Measurements from ENCODE around the gene C9orf43.

DNA sequence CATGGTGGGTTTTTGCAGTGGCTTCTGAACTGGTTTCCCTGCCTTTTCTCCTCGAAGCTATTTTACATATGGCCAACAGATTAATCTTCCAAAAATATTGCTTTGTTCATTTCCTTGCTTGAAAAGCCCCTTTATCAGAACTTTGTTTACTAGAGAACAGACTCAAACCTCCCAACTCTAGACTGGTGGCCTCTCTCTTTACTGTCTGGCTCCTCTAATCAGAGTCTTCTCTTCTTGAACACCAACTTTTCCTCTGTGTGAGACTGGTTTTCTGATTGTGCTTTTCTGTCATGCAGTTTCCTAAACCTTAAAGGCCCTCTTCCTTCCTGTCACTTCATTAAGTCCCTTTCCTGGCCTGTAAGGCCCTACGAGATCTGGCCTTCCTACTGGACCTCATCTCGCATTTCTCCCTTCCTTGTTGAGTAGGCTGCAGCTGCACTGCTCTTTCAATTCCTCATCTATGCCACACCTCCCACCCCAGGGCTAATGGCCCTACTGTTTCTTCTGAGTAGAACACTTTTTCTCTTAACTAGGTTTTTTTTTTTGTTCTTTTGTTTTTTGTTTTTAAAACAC, 5.7 kb downstream of the C9orf43 start:
- TF ChIP-seq GATA2 (CRISPR knock-in tag; IDR thresholded peaks at IDR 0.05) (no peak), ATF7 (IDR thresholded peaks at IDR 0.05) (no peak), FOXK1 (CRISPR knock-in tag; IDR thresholded peaks at IDR 0.05; ENCODE audit: borderline replicate concordance) (no peak), TAL1 (IDR thresholded peaks at IDR 0.05) (no peak), EZH2 (IDR thresholded peaks at IDR 0.05; ENCODE audit: borderline replicate concordance, low read depth, low read length) (no peak), STAT5A (IDR thresholded peaks at IDR 0.05; ENCODE audit: borderline replicate concordance, low read length) (no peak), KAT7 (CRISPR knock-in tag; IDR thresholded peaks at IDR 0.05; ENCODE audit: borderline replicate concordance) (no peak)
- TF ChIP-seq, protein P1, sequence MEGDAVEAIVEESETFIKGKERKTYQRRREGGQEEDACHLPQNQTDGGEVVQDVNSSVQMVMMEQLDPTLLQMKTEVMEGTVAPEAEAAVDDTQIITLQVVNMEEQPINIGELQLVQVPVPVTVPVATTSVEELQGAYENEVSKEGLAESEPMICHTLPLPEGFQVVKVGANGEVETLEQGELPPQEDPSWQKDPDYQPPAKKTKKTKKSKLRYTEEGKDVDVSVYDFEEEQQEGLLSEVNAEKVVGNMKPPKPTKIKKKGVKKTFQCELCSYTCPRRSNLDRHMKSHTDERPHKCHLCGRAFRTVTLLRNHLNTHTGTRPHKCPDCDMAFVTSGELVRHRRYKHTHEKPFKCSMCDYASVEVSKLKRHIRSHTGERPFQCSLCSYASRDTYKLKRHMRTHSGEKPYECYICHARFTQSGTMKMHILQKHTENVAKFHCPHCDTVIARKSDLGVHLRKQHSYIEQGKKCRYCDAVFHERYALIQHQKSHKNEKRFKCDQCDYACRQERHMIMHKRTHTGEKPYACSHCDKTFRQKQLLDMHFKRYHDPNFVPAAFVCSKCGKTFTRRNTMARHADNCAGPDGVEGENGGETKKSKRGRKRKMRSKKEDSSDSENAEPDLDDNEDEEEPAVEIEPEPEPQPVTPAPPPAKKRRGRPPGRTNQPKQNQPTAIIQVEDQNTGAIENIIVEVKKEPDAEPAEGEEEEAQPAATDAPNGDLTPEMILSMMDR (IDR thresholded peaks at IDR 0.05 in 2 of 3, conservative IDR thresholded peaks at IDR 0.05 in 1 of 3; ENCODE audit: insufficient read depth in 2 of 3, low read depth in 1 of 3, low read length in 3 of 3) = no peak
- TF ChIP-seq, protein P2, sequence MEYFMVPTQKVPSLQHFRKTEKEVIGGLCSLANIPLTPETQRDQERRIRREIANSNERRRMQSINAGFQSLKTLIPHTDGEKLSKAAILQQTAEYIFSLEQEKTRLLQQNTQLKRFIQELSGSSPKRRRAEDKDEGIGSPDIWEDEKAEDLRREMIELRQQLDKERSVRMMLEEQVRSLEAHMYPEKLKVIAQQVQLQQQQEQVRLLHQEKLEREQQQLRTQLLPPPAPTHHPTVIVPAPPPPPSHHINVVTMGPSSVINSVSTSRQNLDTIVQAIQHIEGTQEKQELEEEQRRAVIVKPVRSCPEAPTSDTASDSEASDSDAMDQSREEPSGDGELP (CRISPR knock-in tag; IDR thresholded peaks at IDR 0.05; ENCODE audit: borderline replicate concordance) = no peak
- TF ChIP-seq, protein P3, sequence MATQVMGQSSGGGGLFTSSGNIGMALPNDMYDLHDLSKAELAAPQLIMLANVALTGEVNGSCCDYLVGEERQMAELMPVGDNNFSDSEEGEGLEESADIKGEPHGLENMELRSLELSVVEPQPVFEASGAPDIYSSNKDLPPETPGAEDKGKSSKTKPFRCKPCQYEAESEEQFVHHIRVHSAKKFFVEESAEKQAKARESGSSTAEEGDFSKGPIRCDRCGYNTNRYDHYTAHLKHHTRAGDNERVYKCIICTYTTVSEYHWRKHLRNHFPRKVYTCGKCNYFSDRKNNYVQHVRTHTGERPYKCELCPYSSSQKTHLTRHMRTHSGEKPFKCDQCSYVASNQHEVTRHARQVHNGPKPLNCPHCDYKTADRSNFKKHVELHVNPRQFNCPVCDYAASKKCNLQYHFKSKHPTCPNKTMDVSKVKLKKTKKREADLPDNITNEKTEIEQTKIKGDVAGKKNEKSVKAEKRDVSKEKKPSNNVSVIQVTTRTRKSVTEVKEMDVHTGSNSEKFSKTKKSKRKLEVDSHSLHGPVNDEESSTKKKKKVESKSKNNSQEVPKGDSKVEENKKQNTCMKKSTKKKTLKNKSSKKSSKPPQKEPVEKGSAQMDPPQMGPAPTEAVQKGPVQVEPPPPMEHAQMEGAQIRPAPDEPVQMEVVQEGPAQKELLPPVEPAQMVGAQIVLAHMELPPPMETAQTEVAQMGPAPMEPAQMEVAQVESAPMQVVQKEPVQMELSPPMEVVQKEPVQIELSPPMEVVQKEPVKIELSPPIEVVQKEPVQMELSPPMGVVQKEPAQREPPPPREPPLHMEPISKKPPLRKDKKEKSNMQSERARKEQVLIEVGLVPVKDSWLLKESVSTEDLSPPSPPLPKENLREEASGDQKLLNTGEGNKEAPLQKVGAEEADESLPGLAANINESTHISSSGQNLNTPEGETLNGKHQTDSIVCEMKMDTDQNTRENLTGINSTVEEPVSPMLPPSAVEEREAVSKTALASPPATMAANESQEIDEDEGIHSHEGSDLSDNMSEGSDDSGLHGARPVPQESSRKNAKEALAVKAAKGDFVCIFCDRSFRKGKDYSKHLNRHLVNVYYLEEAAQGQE (IDR thresholded peaks at IDR 0.05; ENCODE audit: borderline replicate concordance) = no peak
- TF ChIP-seq, protein P3 (CRISPR knock-in tag; IDR thresholded peaks at IDR 0.05; ENCODE audit: low read depth) = no peak
- TF ChIP-seq, protein P4, sequence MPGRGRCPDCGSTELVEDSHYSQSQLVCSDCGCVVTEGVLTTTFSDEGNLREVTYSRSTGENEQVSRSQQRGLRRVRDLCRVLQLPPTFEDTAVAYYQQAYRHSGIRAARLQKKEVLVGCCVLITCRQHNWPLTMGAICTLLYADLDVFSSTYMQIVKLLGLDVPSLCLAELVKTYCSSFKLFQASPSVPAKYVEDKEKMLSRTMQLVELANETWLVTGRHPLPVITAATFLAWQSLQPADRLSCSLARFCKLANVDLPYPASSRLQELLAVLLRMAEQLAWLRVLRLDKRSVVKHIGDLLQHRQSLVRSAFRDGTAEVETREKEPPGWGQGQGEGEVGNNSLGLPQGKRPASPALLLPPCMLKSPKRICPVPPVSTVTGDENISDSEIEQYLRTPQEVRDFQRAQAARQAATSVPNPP (IDR thresholded peaks at IDR 0.05; ENCODE audit: borderline replicate concordance, insufficient read depth, insufficient read length) = no peak
- TF ChIP-seq, protein P5, sequence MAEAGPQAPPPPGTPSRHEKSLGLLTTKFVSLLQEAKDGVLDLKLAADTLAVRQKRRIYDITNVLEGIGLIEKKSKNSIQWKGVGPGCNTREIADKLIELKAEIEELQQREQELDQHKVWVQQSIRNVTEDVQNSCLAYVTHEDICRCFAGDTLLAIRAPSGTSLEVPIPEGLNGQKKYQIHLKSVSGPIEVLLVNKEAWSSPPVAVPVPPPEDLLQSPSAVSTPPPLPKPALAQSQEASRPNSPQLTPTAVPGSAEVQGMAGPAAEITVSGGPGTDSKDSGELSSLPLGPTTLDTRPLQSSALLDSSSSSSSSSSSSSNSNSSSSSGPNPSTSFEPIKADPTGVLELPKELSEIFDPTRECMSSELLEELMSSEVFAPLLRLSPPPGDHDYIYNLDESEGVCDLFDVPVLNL (CRISPR knock-in tag; IDR thresholded peaks at IDR 0.05; ENCODE audit: low read depth) = no peak
